IMR-90 (cell line): ENCODE results near the gene PRKCE. TPM values are rescaled to one million over a fixed set of nuclear protein-coding genes. Genes with fewer than 3 reads are reported as not detected.

Experiments used
- ATAC-seq: fragments of 200-7000 bp; cut with Tn5 transposase; 2 replicates; pipeline ENCODE4 v1.9.1; 2020; ENCODE audit warnings: low read depth, mild to moderate bottlenecking, moderate library complexity
- BruUV-seq: library from RNA; stranded (reverse); fragments of 400-500 nt; replicated peaks from 2 replicates; lab custom pipeline; 2021; lab: Mats Ljungman, UMichigan
- CTCF ChIA-PET: fragments of 300-600 bp; formaldehyde crosslinking; extraction: SDS; loops from one replicate; lab custom pipeline; 2021; ENCODE audit warnings: antibody characterized with exemption; lab: Yijun Ruan, JAX
- POLR2A ChIA-PET: fragments of 300-600 bp; sonication (Branson Sonifier 250); formaldehyde crosslinking; loops from one replicate; lab custom pipeline; 2022; ENCODE audit warnings: antibody characterized with exemption; ENCODE audit not compliant: unreplicated experiment; lab: Charles Lee
- DNase-seq: peaks from one replicate; pipeline ENCODE4 v3.0.0; 2013
- H2AFZ ChIP-seq: replicated peaks from 2 replicates; pipeline ENCODE3; 2013; ENCODE audit warnings: low read length, mild to moderate bottlenecking; ENCODE audit not compliant: poor library complexity
- H2AK5ac ChIP-seq: 2 replicates; pipeline ENCODE4 v1.6.1; 2013; ENCODE audit warnings: low read depth, low read length, inconsistent platforms
- H2AK9ac ChIP-seq: replicated peaks from 2 replicates; pipeline ENCODE3; 2013; ENCODE audit warnings: mild to moderate bottlenecking, low read depth, low read length, moderate library complexity; ENCODE audit not compliant: poor library complexity
- H2BK120ac ChIP-seq: 2 replicates; pipeline ENCODE4 v1.6.1; 2013; ENCODE audit warnings: low read depth, low read length, inconsistent platforms
- H2BK15ac ChIP-seq: 3 replicates; pipeline ENCODE4 v1.6.1; 2013; ENCODE audit warnings: low read depth, low read length, inconsistent platforms
- H2BK20ac ChIP-seq: 2 replicates; pipeline ENCODE4 v1.6.1; 2013; ENCODE audit warnings: low read depth, mild to moderate bottlenecking, inconsistent platforms, low read length, moderate library complexity
- H2BK5ac ChIP-seq: 2 replicates; pipeline ENCODE4 v1.6.1; 2013; ENCODE audit warnings: mild to moderate bottlenecking, low read depth, low read length, inconsistent platforms; ENCODE audit not compliant: poor library complexity, severe bottlenecking
- H3K14ac ChIP-seq: replicated peaks from 2 replicates; pipeline ENCODE4 v1.6.1; 2013; ENCODE audit warnings: low read depth, low read length, inconsistent platforms
- H3K18ac ChIP-seq: 2 replicates; pipeline ENCODE4 v1.6.1; 2013; ENCODE audit warnings: low read depth, low read length, control low read depth
- H3K23ac ChIP-seq: 2 replicates; pipeline ENCODE4 v1.6.1; 2013; ENCODE audit warnings: low read depth, low read length, inconsistent platforms
- H3K27ac ChIP-seq: 2 replicates; pipeline ENCODE4 v1.5.1; 2013; ENCODE audit warnings: mild to moderate bottlenecking, control low read depth, low read length; ENCODE audit not compliant: insufficient read depth
- H3K27me3 ChIP-seq: 2 replicates; pipeline ENCODE4 v1.6.1; 2013; ENCODE audit warnings: low read length; ENCODE audit not compliant: control insufficient read depth, insufficient read depth
- H3K36me3 ChIP-seq: 2 replicates; pipeline ENCODE4 v1.6.1; 2013; ENCODE audit warnings: low read length, mixed read lengths; ENCODE audit not compliant: control insufficient read depth, insufficient read depth
- H3K4ac ChIP-seq: 2 replicates; pipeline ENCODE4 v1.6.1; 2013; ENCODE audit warnings: low read depth, low read length, inconsistent platforms
- H3K4me1 ChIP-seq: 2 replicates; pipeline ENCODE4 v1.6.1; 2013; ENCODE audit warnings: low read length, mixed read lengths; ENCODE audit not compliant: control insufficient read depth, insufficient read depth
- H3K4me2 ChIP-seq: 2 replicates; pipeline ENCODE4 v1.6.1; 2013; ENCODE audit warnings: low read depth, mild to moderate bottlenecking, control low read depth, low read length, moderate library complexity
- H3K4me3 ChIP-seq: 2 replicates; pipeline ENCODE4 v1.5.1; 2013; ENCODE audit warnings: low read depth, mild to moderate bottlenecking, control low read depth, low read length, moderate library complexity; ENCODE audit not compliant: insufficient read depth
- H3K56ac ChIP-seq: 2 replicates; pipeline ENCODE4 v1.6.1; 2013; ENCODE audit warnings: low read length, inconsistent platforms; ENCODE audit not compliant: insufficient read depth; ENCODE audit errors: extremely low read depth
- H3K79me1 ChIP-seq, 2 experiments: 2 replicates each; pipeline ENCODE4 v1.6.1; 2013; ENCODE audit warnings: low read length in 2 of 2, inconsistent platforms in 1 of 2, low read depth in 1 of 2
- H3K9ac ChIP-seq: 2 replicates; pipeline ENCODE4 v1.6.1; 2013; ENCODE audit warnings: low read depth, low read length, control low read depth
- H3K9me1 ChIP-seq: 2 replicates; pipeline ENCODE4 v1.6.1; 2013; ENCODE audit warnings: low read length, inconsistent platforms; ENCODE audit not compliant: insufficient read depth
- H3K9me3 ChIP-seq: 2 replicates; pipeline ENCODE4 v1.6.1; 2013; ENCODE audit warnings: low read length; ENCODE audit not compliant: control insufficient read depth, insufficient read depth
- H4K20me1 ChIP-seq: 2 replicates; pipeline ENCODE4 v1.6.1; 2013; ENCODE audit warnings: low read length, inconsistent platforms; ENCODE audit not compliant: insufficient read depth
- H4K5ac ChIP-seq: 2 replicates; pipeline ENCODE4 v1.6.1; 2013; ENCODE audit warnings: mild to moderate bottlenecking, low read depth, low read length, control low read depth
- H4K8ac ChIP-seq, 2 experiments: 2 replicates each; pipeline ENCODE4 v1.6.1; 2013; ENCODE audit warnings: low read depth in 2 of 2, low read length in 2 of 2, control low read depth in 1 of 2, inconsistent platforms in 1 of 2
- H4K91ac ChIP-seq: 2 replicates; pipeline ENCODE4 v1.6.1; 2013; ENCODE audit warnings: low read depth, low read length, inconsistent platforms; ENCODE audit not compliant: insufficient read depth
- BHLHE40 ChIP-seq: fragments of 150-350 bp; IDR thresholded peaks from 2 replicates; pipeline ENCODE4 v1.6.1; 2016; ENCODE audit warnings: mild to moderate bottlenecking, low read depth, low read length
- CEBPB ChIP-seq: IDR thresholded peaks from 2 replicates; pipeline ENCODE4 v1.6.1; 2012; ENCODE audit warnings: low read depth, low read length, improper control_type of control experiment
- FOS ChIP-seq: fragments of 150-350 bp; IDR thresholded peaks from 2 replicates; pipeline ENCODE4 v1.6.1; 2016; ENCODE audit warnings: low read depth, low read length
- MAFK ChIP-seq: IDR thresholded peaks from 2 replicates; pipeline ENCODE4 v1.6.1; 2012; ENCODE audit warnings: low read depth, low read length, improper control_type of control experiment
- MXI1 ChIP-seq: IDR thresholded peaks from 2 replicates; pipeline ENCODE4 v1.6.1; 2012; ENCODE audit warnings: low read depth, mild to moderate bottlenecking, low read length, moderate library complexity, borderline replicate concordance
- POLR2A ChIP-seq: IDR thresholded peaks from 2 replicates; pipeline ENCODE4 v1.6.1; 2012; ENCODE audit warnings: mild to moderate bottlenecking, low read depth, low read length
- RAD21 ChIP-seq: IDR thresholded peaks from 2 replicates; pipeline ENCODE4 v1.6.1; 2012; ENCODE audit warnings: low read length, improper control_type of control experiment
- RCOR1 ChIP-seq: IDR thresholded peaks from 2 replicates; pipeline ENCODE4 v1.6.1; 2012; ENCODE audit warnings: mild to moderate bottlenecking, low read length, improper control_type of control experiment; ENCODE audit not compliant: insufficient replicate concordance
- RFX5 ChIP-seq: IDR thresholded peaks from 2 replicates; pipeline ENCODE4 v1.8.0; 2012; ENCODE audit warnings: low read depth, mild to moderate bottlenecking, low read length, moderate library complexity
- WGBS, 2 experiments: methylation state at CpG; one replicate each; pipeline versions ENCODE4 v1.1.5 to v1.1.7; 2013; ENCODE audit warnings: missing lambda C conversion rate in 2 of 2; ENCODE audit not compliant: insufficient read length in 1 of 2; ENCODE audit errors: extremely low coverage in 2 of 2; 5-methylcytosine and 5-hydroxymethylcytosine counted together
- dilution Hi-C: fragments of 300-500 bp; cut with HindIII; formaldehyde crosslinking; loops from one replicate; pipeline ENCODE4 v1.14.3; 2018; ENCODE audit warnings: low sequenced_read_pairs; ENCODE audit not compliant: unreplicated experiment
- in situ Hi-C: fragments of 300-500 bp; cut with MboI; formaldehyde crosslinking; loops from 3 replicates; pipeline ENCODE4 v1.14.3; 2019; ENCODE audit warnings: low sequenced_read_pairs, inconsistent platforms, mixed read lengths
- intact Hi-C: fragments of 100-400 bp; cut with micrococcal nuclease; formaldehyde crosslinking; loops from 2 replicates; pipeline ENCODE4 v1.10.0; 2022
- polyA plus RNA-seq, 3 experiments: library from polyadenylated mRNA; depleted of rRNA; stranded (reverse); fragments of >200 nt; gene quantifications; 2 replicates each; pipeline ENCODE4 v1.2.3, GENCODE V29; 2012; ENCODE audit warnings: low replicate concordance in 1 of 3
- total RNA-seq: library from RNA; depleted of rRNA; stranded (reverse); fragments of >200 nt; gene quantifications from 2 replicates; pipeline ENCODE4 v1.2.3, GENCODE V29; 2012
- TF ChIP-seq, protein P1 (sequence below): conservative IDR thresholded peaks from 2 replicates; pipeline ENCODE4 v1.5.1; 2012; ENCODE audit warnings: mild to moderate bottlenecking, low read depth, low read length, improper control_type of control experiment
- TF ChIP-seq, protein P2 (sequence below): fragments of 150-350 bp; IDR thresholded peaks from 2 replicates; pipeline ENCODE4 v1.6.1; 2016; ENCODE audit warnings: low read depth, mild to moderate bottlenecking, low read length, moderate library complexity, borderline replicate concordance

PRKCE gene
- total and polyA plus RNA-seq, 2 of the 4 experiments (the other 2 are of a cell fraction): 8.1 to 32.4 TPM

DNA sequence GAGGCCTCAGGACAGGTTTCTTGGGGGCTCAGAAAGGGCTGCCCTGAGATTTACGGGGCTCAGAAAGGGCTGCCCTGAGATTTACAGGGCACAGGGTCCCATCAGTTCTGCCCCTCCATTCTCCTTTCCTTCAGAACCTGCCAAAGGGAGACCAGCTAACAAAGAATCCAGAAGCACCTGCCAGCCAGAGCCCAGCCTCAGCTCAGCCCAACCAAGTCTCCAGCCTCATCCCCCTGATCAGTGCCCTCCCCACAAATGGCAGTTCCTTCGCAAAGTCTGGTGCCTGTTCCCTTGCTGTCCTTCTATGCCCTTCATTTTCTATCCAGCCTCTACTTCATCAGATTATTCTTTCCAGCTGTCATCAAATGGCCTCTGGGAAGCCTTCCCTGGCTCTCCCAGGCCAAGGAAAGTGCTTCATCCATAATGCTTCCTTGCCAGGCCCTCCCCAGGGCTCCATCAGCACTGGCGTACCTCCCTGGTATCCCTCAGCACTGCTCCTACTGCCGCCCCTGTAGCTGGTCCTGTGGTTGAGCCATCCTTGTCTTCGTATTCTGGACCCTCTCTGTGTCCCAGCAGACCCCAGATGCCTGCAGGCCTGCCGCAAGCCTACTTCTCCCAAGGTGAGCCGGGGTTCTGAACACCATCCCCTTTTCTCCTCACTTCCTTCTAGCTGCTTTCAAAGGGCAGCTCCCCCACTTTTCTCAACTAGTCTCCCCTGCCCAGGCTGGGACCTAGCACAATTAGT, 549.6 kb downstream of the PRKCE start (continued):
- TF ChIP-seq, protein P1, sequence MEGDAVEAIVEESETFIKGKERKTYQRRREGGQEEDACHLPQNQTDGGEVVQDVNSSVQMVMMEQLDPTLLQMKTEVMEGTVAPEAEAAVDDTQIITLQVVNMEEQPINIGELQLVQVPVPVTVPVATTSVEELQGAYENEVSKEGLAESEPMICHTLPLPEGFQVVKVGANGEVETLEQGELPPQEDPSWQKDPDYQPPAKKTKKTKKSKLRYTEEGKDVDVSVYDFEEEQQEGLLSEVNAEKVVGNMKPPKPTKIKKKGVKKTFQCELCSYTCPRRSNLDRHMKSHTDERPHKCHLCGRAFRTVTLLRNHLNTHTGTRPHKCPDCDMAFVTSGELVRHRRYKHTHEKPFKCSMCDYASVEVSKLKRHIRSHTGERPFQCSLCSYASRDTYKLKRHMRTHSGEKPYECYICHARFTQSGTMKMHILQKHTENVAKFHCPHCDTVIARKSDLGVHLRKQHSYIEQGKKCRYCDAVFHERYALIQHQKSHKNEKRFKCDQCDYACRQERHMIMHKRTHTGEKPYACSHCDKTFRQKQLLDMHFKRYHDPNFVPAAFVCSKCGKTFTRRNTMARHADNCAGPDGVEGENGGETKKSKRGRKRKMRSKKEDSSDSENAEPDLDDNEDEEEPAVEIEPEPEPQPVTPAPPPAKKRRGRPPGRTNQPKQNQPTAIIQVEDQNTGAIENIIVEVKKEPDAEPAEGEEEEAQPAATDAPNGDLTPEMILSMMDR: no peak

DNA sequence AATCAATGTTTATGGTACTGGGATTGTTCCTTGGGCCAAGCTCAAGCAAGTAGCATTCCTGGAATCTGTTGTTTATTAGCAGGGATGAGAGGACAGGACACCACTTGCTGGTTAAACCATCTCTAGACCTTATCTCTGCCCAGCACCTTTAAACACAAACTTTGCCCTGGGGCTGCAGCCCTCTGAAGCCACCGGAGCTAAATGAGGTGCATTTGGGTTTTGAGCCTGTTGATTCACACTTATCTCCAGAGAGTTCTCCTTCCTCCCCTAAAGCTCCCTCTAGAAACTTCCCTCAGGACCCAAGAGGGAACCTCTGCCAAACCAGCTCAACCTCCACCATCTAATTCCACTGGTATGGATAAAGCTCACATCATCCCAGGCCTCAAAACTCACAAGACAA, 551.0 kb downstream of the PRKCE start:
- H2BK20ac ChIP-seq: no peak overlapping the region
- H3K36me3 ChIP-seq: no peaks in the 10 kb centered on the region
- dilution Hi-C loops (no loop called here), intact Hi-C loops (no loop called here), in situ Hi-C loops (no loop called here)
- H4K5ac ChIP-seq: no peak overlapping the region
- no TSS peak for BruUV-seq
- H2BK5ac ChIP-seq: no peak overlapping the region
- no peaks in the 10 kb centered on the region for H3K79me1 ChIP-seq
- H2AK9ac ChIP-seq: no peak overlapping the region
- no peaks in the 10 kb centered on the region for H3K27me3 ChIP-seq
- H3K56ac ChIP-seq: no peak overlapping the region
- no peaks in the 10 kb centered on the region for H4K20me1 ChIP-seq
- ATAC-seq (peak; percentile 29; the same call in 1 of the 2 replicates), DNase-seq (no peak)
- no CpG with 5 or more reads among the region's 1 CpG for WGBS, 2 experiments
- H2BK120ac ChIP-seq: no peak overlapping the region
- H3K27ac ChIP-seq: no peak overlapping the region
- H3K9ac ChIP-seq: no peak overlapping the region
- H3K14ac ChIP-seq: 0 out of 2 replicates have a peak overlapping the region, but pooled peaks have one; percentile 29
- no peak overlapping the region for H3K23ac ChIP-seq
- POLR2A ChIA-PET: no interaction called here
- no peak overlapping the region for H2AFZ ChIP-seq
- no peak overlapping the region for H2AK5ac ChIP-seq
- H3K4me3 ChIP-seq: no peak overlapping the region
- H3K9me1 ChIP-seq: peaks cover 10% of the 10 kb centered on the region
- no peak overlapping the region for H2BK15ac ChIP-seq
- H3K18ac ChIP-seq: no peak overlapping the region
- no peak overlapping the region for H4K8ac ChIP-seq
- H4K91ac ChIP-seq: no peak overlapping the region
- no peaks in the 10 kb centered on the region; the same call in 1 of the 2 replicates for H3K9me3 ChIP-seq
- H3K4me2 ChIP-seq: no peak overlapping the region
- CTCF ChIA-PET: interaction anchor here (1.2 kb wide), 1 partner anchor 13 kb away, joined by 3 read pairs; no protein-coding TSS in a partner anchor
- no peak overlapping the region for H3K4ac ChIP-seq
- peaks cover 4% of the 10 kb centered on the region for H3K4me1 ChIP-seq
- TF ChIP-seq MAFK (no peak), BHLHE40 (no peak), RFX5 (no peak), POLR2A (no peak), CEBPB (no peak), RCOR1 (no peak), FOS (no peak), MXI1 (no peak), RAD21 (no peak)
- TF ChIP-seq, protein P2, sequence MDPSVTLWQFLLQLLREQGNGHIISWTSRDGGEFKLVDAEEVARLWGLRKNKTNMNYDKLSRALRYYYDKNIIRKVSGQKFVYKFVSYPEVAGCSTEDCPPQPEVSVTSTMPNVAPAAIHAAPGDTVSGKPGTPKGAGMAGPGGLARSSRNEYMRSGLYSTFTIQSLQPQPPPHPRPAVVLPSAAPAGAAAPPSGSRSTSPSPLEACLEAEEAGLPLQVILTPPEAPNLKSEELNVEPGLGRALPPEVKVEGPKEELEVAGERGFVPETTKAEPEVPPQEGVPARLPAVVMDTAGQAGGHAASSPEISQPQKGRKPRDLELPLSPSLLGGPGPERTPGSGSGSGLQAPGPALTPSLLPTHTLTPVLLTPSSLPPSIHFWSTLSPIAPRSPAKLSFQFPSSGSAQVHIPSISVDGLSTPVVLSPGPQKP: no peak
- TF ChIP-seq, protein P1: no peak
